IMR-90 (cell line): Measurements from ENCODE around the gene IGF1R. TPM values are rescaled to one million over a fixed set of nuclear protein-coding genes. Genes with fewer than 3 reads are reported as not detected.

Experiments used
- ATAC-seq: fragments of 200-7000 bp; cut with Tn5 transposase; 2 replicates; pipeline ENCODE4 v1.9.1; 2020; ENCODE audit warnings: low read depth, mild to moderate bottlenecking, moderate library complexity
- BruUV-seq: library from RNA; stranded (reverse); fragments of 400-500 nt; replicated peaks from 2 replicates; lab custom pipeline; 2021; lab: Mats Ljungman, UMichigan
- CTCF ChIA-PET: fragments of 300-600 bp; formaldehyde crosslinking; extraction: SDS; loops from one replicate; lab custom pipeline; 2021; ENCODE audit warnings: antibody characterized with exemption; lab: Yijun Ruan, JAX
- POLR2A ChIA-PET: fragments of 300-600 bp; sonication (Branson Sonifier 250); formaldehyde crosslinking; loops from one replicate; lab custom pipeline; 2022; ENCODE audit warnings: antibody characterized with exemption; ENCODE audit not compliant: unreplicated experiment; lab: Charles Lee
- DNase-seq: peaks from one replicate; pipeline ENCODE4 v3.0.0; 2013
- H2AFZ ChIP-seq: replicated peaks from 2 replicates; pipeline ENCODE3; 2013; ENCODE audit warnings: low read length, mild to moderate bottlenecking; ENCODE audit not compliant: poor library complexity
- H2AK5ac ChIP-seq: 2 replicates; pipeline ENCODE4 v1.6.1; 2013; ENCODE audit warnings: low read depth, low read length, inconsistent platforms
- H2AK9ac ChIP-seq: replicated peaks from 2 replicates; pipeline ENCODE3; 2013; ENCODE audit warnings: mild to moderate bottlenecking, low read depth, low read length, moderate library complexity; ENCODE audit not compliant: poor library complexity
- H2BK120ac ChIP-seq: 2 replicates; pipeline ENCODE4 v1.6.1; 2013; ENCODE audit warnings: low read depth, low read length, inconsistent platforms
- H2BK15ac ChIP-seq: 3 replicates; pipeline ENCODE4 v1.6.1; 2013; ENCODE audit warnings: low read depth, low read length, inconsistent platforms
- H2BK20ac ChIP-seq: 2 replicates; pipeline ENCODE4 v1.6.1; 2013; ENCODE audit warnings: low read depth, mild to moderate bottlenecking, inconsistent platforms, low read length, moderate library complexity
- H2BK5ac ChIP-seq: 2 replicates; pipeline ENCODE4 v1.6.1; 2013; ENCODE audit warnings: mild to moderate bottlenecking, low read depth, low read length, inconsistent platforms; ENCODE audit not compliant: poor library complexity, severe bottlenecking
- H3K14ac ChIP-seq: replicated peaks from 2 replicates; pipeline ENCODE4 v1.6.1; 2013; ENCODE audit warnings: low read depth, low read length, inconsistent platforms
- H3K18ac ChIP-seq: 2 replicates; pipeline ENCODE4 v1.6.1; 2013; ENCODE audit warnings: low read depth, low read length, control low read depth
- H3K23ac ChIP-seq: 2 replicates; pipeline ENCODE4 v1.6.1; 2013; ENCODE audit warnings: low read depth, low read length, inconsistent platforms
- H3K27ac ChIP-seq: 2 replicates; pipeline ENCODE4 v1.5.1; 2013; ENCODE audit warnings: mild to moderate bottlenecking, control low read depth, low read length; ENCODE audit not compliant: insufficient read depth
- H3K27me3 ChIP-seq: 2 replicates; pipeline ENCODE4 v1.6.1; 2013; ENCODE audit warnings: low read length; ENCODE audit not compliant: control insufficient read depth, insufficient read depth
- H3K36me3 ChIP-seq: 2 replicates; pipeline ENCODE4 v1.6.1; 2013; ENCODE audit warnings: low read length, mixed read lengths; ENCODE audit not compliant: control insufficient read depth, insufficient read depth
- H3K4ac ChIP-seq: 2 replicates; pipeline ENCODE4 v1.6.1; 2013; ENCODE audit warnings: low read depth, low read length, inconsistent platforms
- H3K4me1 ChIP-seq: 2 replicates; pipeline ENCODE4 v1.6.1; 2013; ENCODE audit warnings: low read length, mixed read lengths; ENCODE audit not compliant: control insufficient read depth, insufficient read depth
- H3K4me2 ChIP-seq: 2 replicates; pipeline ENCODE4 v1.6.1; 2013; ENCODE audit warnings: low read depth, mild to moderate bottlenecking, control low read depth, low read length, moderate library complexity
- H3K4me3 ChIP-seq: 2 replicates; pipeline ENCODE4 v1.5.1; 2013; ENCODE audit warnings: low read depth, mild to moderate bottlenecking, control low read depth, low read length, moderate library complexity; ENCODE audit not compliant: insufficient read depth
- H3K56ac ChIP-seq: 2 replicates; pipeline ENCODE4 v1.6.1; 2013; ENCODE audit warnings: low read length, inconsistent platforms; ENCODE audit not compliant: insufficient read depth; ENCODE audit errors: extremely low read depth
- H3K79me1 ChIP-seq, 2 experiments: 2 replicates each; pipeline ENCODE4 v1.6.1; 2013; ENCODE audit warnings: low read length in 2 of 2, inconsistent platforms in 1 of 2, low read depth in 1 of 2
- H3K9ac ChIP-seq: 2 replicates; pipeline ENCODE4 v1.6.1; 2013; ENCODE audit warnings: low read depth, low read length, control low read depth
- H3K9me1 ChIP-seq: 2 replicates; pipeline ENCODE4 v1.6.1; 2013; ENCODE audit warnings: low read length, inconsistent platforms; ENCODE audit not compliant: insufficient read depth
- H3K9me3 ChIP-seq: 2 replicates; pipeline ENCODE4 v1.6.1; 2013; ENCODE audit warnings: low read length; ENCODE audit not compliant: control insufficient read depth, insufficient read depth
- H4K20me1 ChIP-seq: 2 replicates; pipeline ENCODE4 v1.6.1; 2013; ENCODE audit warnings: low read length, inconsistent platforms; ENCODE audit not compliant: insufficient read depth
- H4K5ac ChIP-seq: 2 replicates; pipeline ENCODE4 v1.6.1; 2013; ENCODE audit warnings: mild to moderate bottlenecking, low read depth, low read length, control low read depth
- H4K8ac ChIP-seq, 2 experiments: 2 replicates each; pipeline ENCODE4 v1.6.1; 2013; ENCODE audit warnings: low read depth in 2 of 2, low read length in 2 of 2, control low read depth in 1 of 2, inconsistent platforms in 1 of 2
- H4K91ac ChIP-seq: 2 replicates; pipeline ENCODE4 v1.6.1; 2013; ENCODE audit warnings: low read depth, low read length, inconsistent platforms; ENCODE audit not compliant: insufficient read depth
- BHLHE40 ChIP-seq: fragments of 150-350 bp; IDR thresholded peaks from 2 replicates; pipeline ENCODE4 v1.6.1; 2016; ENCODE audit warnings: mild to moderate bottlenecking, low read depth, low read length
- CHD1 ChIP-seq: IDR thresholded peaks from 2 replicates; pipeline ENCODE4 v1.6.1; 2012; ENCODE audit warnings: low read depth, low read length, improper control_type of control experiment
- MAZ ChIP-seq: IDR thresholded peaks from 2 replicates; pipeline ENCODE4 v1.6.1; 2012; ENCODE audit warnings: low read depth, mild to moderate bottlenecking, low read length, improper control_type of control experiment, moderate library complexity, borderline replicate concordance
- MXI1 ChIP-seq: IDR thresholded peaks from 2 replicates; pipeline ENCODE4 v1.6.1; 2012; ENCODE audit warnings: low read depth, mild to moderate bottlenecking, low read length, moderate library complexity, borderline replicate concordance
- RAD21 ChIP-seq: IDR thresholded peaks from 2 replicates; pipeline ENCODE4 v1.6.1; 2012; ENCODE audit warnings: low read length, improper control_type of control experiment
- SMC3 ChIP-seq: fragments of 150-350 bp; IDR thresholded peaks from 2 replicates; pipeline ENCODE4 v1.6.1; 2016; ENCODE audit warnings: low read depth, mild to moderate bottlenecking, antibody characterized with exemption, low read length, moderate library complexity
- WGBS, 2 experiments: methylation state at CpG; one replicate each; pipeline versions ENCODE4 v1.1.5 to v1.1.7; 2013; ENCODE audit warnings: missing lambda C conversion rate in 2 of 2; ENCODE audit not compliant: insufficient read length in 1 of 2; ENCODE audit errors: extremely low coverage in 2 of 2; 5-methylcytosine and 5-hydroxymethylcytosine counted together
- dilution Hi-C: fragments of 300-500 bp; cut with HindIII; formaldehyde crosslinking; loops from one replicate; pipeline ENCODE4 v1.14.3; 2018; ENCODE audit warnings: low sequenced_read_pairs; ENCODE audit not compliant: unreplicated experiment
- in situ Hi-C: fragments of 300-500 bp; cut with MboI; formaldehyde crosslinking; loops from 3 replicates; pipeline ENCODE4 v1.14.3; 2019; ENCODE audit warnings: low sequenced_read_pairs, inconsistent platforms, mixed read lengths
- intact Hi-C: fragments of 100-400 bp; cut with micrococcal nuclease; formaldehyde crosslinking; loops from 2 replicates; pipeline ENCODE4 v1.10.0; 2022
- polyA plus RNA-seq, 3 experiments: library from polyadenylated mRNA; depleted of rRNA; stranded (reverse); fragments of >200 nt; gene quantifications; 2 replicates each; pipeline ENCODE4 v1.2.3, GENCODE V29; 2012; ENCODE audit warnings: low replicate concordance in 1 of 3
- total RNA-seq: library from RNA; depleted of rRNA; stranded (reverse); fragments of >200 nt; gene quantifications from 2 replicates; pipeline ENCODE4 v1.2.3, GENCODE V29; 2012

Gene IGF1R
- total and polyA plus RNA-seq, 2 of the 4 experiments (the other 2 are of a cell fraction): 24.0 to 24.9 TPM

DNA sequence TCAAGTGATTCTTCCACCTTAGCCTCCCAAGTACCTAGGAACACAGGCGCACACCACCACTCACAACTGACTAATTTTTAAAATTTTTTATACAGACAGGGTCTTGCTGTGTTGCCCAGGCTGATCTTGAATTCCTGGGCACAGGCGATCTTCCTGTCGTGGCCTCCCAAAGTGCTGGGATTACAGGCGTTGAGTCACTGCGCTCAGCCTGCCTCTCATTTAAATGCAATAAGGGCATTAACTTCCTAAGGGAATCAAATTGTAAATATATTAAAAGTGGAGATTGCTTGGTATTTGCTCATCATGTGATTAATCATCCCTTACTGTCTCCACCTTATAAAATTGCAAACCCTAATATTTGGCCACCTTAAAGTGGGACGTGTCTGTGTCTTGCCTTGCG lies 294.1 kb downstream of the IGF1R start:
- no peaks in the 10 kb centered on the region for H3K27me3 ChIP-seq
- POLR2A ChIA-PET: no interaction called here
- TF ChIP-seq BHLHE40: no peak
- TF ChIP-seq MAZ: no peak
- TF ChIP-seq CHD1: no peak
- no peak for TF ChIP-seq MXI1
- no peak for TF ChIP-seq SMC3
- TF ChIP-seq RAD21: no peak
- H3K79me1 ChIP-seq: peaks cover 12 to 58% of the 10 kb centered on the region in 2 experiments; a peak in 3 of 4 replicates
- WGBS, 2 experiments: 100% methylated on average over 2 of the region's 7 CpGs; no CpG with 5 or more reads in 1 of the 2 experiments
- intact Hi-C loops: loop anchor here (5.0 kb wide), 1 partner anchor 115 kb away; no protein-coding TSS in a partner anchor
- H2BK15ac ChIP-seq: peak overlapping the region; percentile 26; the same call in 1 of the 3 replicates
- H3K56ac ChIP-seq: no peak overlapping the region
- DNase-seq (peak; percentile 28), ATAC-seq (no peak)
- H2AK9ac ChIP-seq: no peak overlapping the region
- H3K9me1 ChIP-seq: peaks cover 26% of the 10 kb centered on the region
- no peak overlapping the region for H3K18ac ChIP-seq
- peak overlapping the region; percentile 26 for H3K4ac ChIP-seq
- dilution Hi-C loops: loop anchor here (25.0 kb wide), 1 partner anchor 120 kb away; no protein-coding TSS in a partner anchor
- CTCF ChIA-PET: no interaction called here
- no peaks in the 10 kb centered on the region for H3K9me3 ChIP-seq
- peak overlapping the region; percentile 5; the same call in 1 of the 2 replicates for H4K91ac ChIP-seq
- H4K8ac ChIP-seq: peak overlapping the region in 1 of 2 experiments; percentile 4; a peak in 1 of 4 replicates
- in situ Hi-C loops: no loop called here
- H2BK20ac ChIP-seq: peak overlapping the region; percentile 28; the same call in 1 of the 2 replicates
- peaks cover 53% of the 10 kb centered on the region for H3K36me3 ChIP-seq
- H3K4me1 ChIP-seq: peaks cover 17% of the 10 kb centered on the region
- H3K27ac ChIP-seq: 0 out of 2 replicates have a peak overlapping the region, but pooled peaks have one; percentile 12
- peak overlapping the region; percentile 41; the same call in 1 of the 2 replicates for H2AK5ac ChIP-seq
- H3K14ac ChIP-seq: peak overlapping the region; percentile 48; the same call in 1 of the 2 replicates
- peaks cover 12% of the 10 kb centered on the region; the same call in 1 of the 2 replicates for H4K20me1 ChIP-seq
- H2AFZ ChIP-seq: no peak overlapping the region
- no peak overlapping the region for H2BK5ac ChIP-seq
- no peak overlapping the region for H3K4me2 ChIP-seq
- H3K4me3 ChIP-seq: no peak overlapping the region
- peak overlapping the region; percentile 52; the same call in 1 of the 2 replicates for H2BK120ac ChIP-seq
- no peak overlapping the region for H3K9ac ChIP-seq
- BruUV-seq: no TSS peak
- no peak overlapping the region for H4K5ac ChIP-seq
- peak overlapping the region; percentile 44 for H3K23ac ChIP-seq
